GM21360 (cell line): ENCODE measurements around the gene FAM185A.
"Not testable (repeated sequence)": the region's sequence is repeated elsewhere in the genome, so short reads cannot be mapped to it uniquely, and the experiment has no call there.

Experiments used
- ATAC-seq: cut with Tn5 transposase; IDR thresholded peaks from one replicate; pipeline ENCODE4 v1.9.1; 2021; ENCODE audit warnings: mild to moderate bottlenecking, moderate library complexity; ENCODE audit not compliant: unreplicated experiment

The FAM185A gene

DNA sequence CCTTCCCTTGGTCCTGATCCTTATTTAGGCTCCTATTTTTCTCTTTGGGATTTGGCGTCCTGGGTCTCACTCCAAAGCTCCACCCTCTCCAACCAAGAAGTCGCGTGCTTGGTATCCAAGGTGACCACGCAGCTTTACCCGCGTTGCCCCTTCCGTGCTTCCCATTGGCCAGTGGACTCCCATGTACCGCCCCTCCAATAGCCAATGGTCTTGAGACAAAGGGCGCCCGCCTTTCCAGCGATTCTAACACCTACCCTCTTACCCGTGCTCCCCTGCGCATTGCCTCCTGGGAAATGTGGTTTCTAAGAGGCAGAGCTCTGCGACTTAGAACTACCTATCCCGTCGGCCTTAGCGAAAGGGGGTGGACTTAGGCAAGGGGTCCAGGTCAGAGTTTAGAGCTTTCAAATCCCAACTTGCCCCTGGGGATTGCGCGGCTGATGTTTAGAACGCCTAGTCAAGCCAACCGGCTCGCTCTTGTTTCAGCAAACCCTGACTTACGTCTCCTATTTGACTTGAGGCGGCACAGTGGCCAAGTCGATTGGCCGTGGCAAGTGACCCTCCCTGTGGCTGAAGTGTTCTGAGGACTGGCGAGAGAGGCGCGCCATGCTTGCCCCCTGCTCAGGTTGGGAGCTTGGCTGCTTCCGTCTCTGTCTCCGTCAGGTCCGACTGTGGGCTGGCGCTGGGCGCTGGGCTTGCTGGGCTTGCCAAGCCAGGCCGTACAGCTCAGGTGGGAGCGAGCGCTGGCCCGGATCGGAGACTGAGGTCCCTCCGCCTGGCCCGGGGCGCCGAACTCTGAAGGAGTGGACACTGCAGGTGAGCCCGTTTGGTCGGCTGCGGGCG is at the start of gene FAM185A:
Gene FAM185A, plus strand, starts transcription at position 395 of the 840 bp plus-strand sequence. Its CDS starts 209 bp downstream, at position 604.
- ATAC-seq = peak; percentile 98

DNA sequence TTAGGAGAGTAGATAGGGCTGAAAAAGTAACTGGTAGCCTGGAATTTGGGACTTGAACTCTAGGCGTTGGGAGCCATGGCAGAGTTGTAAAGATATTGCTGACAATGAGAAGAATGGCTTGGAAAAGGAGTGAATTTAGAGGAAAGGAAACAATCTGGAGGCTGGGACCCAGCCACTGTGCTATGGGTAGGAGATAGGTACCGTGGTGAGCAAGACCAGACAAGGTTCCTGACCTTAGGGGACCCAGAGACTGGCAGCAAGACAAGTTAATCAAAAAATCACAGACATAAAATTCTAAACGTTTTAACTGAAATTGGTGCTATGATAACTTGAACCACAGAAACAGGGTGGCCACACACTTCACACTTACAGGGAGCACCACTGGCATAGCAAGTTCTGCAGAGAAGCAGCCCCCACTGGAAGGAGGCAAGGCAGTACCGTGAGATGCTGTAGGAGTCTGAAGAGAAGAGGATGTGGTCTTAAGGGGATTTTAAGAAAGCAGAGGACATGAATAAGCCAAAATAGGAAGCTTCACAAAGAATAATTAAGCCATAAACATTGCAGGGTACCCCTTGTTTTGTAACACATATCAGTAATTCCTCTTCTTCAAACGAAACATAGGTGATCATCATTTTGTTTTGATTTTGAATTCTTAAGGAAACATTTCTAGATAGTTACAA is 35.6 kb upstream of the FAM185A start:
- ATAC-seq = peak; percentile 65

DNA sequence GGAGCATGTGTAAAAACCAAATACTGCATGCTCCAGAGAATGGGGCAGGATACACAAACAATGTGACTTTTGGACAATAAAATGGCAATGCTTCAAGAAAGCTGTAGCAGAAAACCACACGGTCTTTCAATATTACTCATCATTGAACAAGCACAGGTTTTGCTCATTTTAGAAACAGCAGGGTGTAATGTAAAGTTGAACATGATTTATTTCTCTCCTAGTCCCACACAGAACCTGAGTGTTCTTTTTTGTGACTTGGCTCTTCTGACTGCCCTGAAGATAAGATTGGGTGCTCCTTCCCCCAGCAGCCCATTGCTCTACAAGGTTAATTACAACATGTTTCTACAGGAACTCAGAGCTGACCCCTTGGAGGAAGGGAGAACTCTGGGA is 35.1 kb upstream of the FAM185A start:
- peak; percentile 69 for ATAC-seq

- not testable (repeated sequence) for ATAC-seq
These were observed 33.9 kb upstream of the FAM185A start for GRCh38 chr7:102714774-102715522.

- peak; percentile 47 for ATAC-seq
These were observed 33.1 kb upstream of the FAM185A start for GRCh38 chr7:102715718-102716117.

DNA sequence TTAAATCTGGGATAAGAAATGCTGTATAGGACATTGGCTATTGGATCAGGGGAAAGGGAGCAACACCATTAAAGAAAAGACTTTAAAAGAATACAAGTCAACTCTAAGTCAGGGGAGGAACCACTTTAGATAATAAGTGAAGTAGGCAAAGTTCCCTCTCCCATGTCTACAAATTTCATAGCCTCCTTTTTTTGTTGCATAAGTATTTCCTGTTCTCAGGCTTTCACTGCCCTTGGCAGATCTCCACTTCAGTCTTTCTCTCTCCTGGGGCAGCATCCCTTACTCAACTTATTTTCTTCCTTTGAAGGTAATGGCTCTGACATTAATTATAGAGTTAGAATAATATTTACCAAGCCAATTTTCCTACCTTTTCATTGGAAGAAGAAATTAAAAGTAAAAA is 30.3 kb upstream of the FAM185A start:
- ATAC-seq = not testable (repeated sequence)

GRCh38 chr7:102726170-102726569 is 22.6 kb upstream of the FAM185A start:
- ATAC-seq = not testable (repeated sequence)

- ATAC-seq = not testable (repeated sequence)
These were observed 19.1 kb upstream of the FAM185A start for GRCh38 chr7:102729670-102730069.

GRCh38 chr7:102730431-102730830 is 18.4 kb upstream of the FAM185A start:
- not testable (repeated sequence) for ATAC-seq

GRCh38 chr7:102742002-102742771 is 6.6 kb upstream of the FAM185A start:
- peak; percentile 58 for ATAC-seq

- ATAC-seq = not testable (repeated sequence)
These were observed 4.9 kb upstream of the FAM185A start for GRCh38 chr7:102743861-102744260.

DNA sequence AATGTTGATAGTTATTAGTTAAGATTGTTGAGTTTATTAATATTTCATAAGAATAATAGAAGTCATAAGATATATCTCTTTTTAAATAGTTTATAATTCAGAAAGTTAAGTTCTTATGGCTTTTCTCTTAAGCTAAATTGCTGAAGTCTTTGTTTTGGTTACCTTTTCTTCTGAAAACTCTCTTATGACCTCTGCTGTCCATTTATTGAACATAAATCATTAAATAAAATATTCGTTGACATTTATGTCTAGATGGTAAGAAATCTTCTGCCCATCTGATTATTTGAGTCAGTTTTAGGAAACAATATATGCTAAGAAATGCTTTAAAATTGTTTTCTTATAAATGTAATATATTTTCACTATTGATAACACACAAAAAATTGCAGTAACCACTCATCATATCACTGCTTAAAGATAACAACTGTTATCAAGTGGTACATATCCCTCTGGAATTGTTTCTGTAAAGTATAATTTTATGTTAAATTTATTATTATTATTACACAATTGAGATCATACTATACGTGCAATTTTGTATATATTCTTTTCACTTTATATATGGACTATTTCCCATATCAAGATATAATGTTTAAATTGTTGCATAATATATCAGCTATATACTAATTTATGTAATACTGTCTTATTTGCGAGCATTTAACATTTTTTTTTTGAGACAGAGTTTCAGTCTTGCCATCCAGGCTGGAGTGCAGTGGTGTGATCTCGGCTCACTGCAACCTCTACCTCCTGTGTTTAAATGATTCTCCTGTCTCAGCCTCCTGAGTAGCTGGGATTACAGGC is 3.1 kb upstream of the FAM185A start:
- ATAC-seq = not testable (repeated sequence)

- not testable (repeated sequence) for ATAC-seq
These were observed 617 bp downstream of the FAM185A start for GRCh38 chr7:102749445-102749786.

- ATAC-seq = not testable (repeated sequence)
These were observed 9.4 kb downstream of the FAM185A start for GRCh38 chr7:102758227-102758626.

DNA sequence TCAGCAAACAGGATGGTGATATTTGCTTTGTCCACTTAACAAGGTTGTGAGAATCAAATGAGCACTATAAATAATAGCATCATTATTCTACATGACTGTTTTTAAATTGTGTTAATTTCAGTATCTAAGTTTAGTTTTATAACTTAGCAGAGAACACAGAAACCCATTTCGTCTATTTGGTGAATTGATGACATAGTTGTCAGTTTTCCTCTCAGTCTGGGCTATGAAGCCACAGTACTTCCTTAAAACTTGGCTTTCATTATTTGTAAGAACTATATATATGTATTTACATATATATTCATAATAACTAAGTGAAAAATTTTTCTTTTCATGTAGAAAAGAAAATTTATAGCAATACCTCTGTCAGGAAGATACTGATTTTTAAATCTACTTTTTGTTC is 11.1 kb downstream of the FAM185A start:
- not testable (repeated sequence) for ATAC-seq

DNA sequence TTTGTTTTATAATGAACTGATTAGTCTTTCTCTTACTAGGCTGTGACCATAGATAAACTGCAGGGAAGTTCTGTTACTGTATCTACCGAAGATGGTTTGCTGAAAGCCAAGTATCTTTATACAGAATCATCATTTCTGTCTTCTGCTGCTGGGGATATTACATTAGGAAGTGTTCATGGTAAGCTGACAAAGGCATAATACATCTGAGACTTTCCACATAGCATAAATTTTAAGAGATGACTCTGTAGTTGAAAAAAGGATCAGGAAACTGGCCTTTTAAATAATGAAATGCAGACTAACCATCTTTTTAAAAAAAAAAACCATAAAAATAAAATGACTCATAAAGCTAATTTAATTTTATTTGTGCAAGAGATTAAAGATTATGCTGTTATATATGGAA is 12.4 kb downstream of the FAM185A start:
- ATAC-seq = not testable (repeated sequence)

DNA sequence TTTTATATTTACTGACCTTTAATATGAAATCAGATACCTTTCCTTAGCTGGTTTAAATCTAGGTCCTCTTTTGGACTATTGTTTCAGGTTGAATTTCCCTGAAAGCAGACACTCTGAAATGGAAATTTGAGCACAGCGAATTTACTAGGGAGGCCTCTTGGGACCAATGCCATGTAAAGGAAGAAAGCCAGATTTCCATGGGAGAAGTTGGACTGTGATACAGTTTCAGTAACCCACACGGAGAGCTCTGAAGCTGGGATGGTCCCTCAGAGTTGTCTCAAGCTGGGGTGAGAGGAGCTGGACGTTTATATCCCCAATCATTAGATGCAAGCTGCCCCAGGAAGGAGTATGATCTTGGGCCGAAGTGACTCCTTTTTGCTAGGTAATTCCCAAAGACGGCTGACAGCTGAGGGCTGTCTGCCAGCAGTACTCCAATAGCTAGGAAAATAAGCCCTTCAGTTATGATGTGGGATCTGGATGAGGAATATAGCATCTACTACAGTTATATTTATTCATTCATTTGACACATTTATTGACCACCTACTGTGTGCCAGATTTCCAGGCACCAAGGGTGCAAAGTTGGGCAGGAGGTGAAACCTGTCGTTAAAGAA is 14.6 kb downstream of the FAM185A start:
- not testable (repeated sequence) for ATAC-seq

GRCh38 chr7:102769657-102770192 is 20.9 kb downstream of the FAM185A start:
- ATAC-seq = not testable (repeated sequence)

- peak; percentile 64 for ATAC-seq
These were observed 21.7 kb downstream of the FAM185A start for GRCh38 chr7:102770467-102770866.
